ENCODE data around the gene MCOLN1.

DNA sequence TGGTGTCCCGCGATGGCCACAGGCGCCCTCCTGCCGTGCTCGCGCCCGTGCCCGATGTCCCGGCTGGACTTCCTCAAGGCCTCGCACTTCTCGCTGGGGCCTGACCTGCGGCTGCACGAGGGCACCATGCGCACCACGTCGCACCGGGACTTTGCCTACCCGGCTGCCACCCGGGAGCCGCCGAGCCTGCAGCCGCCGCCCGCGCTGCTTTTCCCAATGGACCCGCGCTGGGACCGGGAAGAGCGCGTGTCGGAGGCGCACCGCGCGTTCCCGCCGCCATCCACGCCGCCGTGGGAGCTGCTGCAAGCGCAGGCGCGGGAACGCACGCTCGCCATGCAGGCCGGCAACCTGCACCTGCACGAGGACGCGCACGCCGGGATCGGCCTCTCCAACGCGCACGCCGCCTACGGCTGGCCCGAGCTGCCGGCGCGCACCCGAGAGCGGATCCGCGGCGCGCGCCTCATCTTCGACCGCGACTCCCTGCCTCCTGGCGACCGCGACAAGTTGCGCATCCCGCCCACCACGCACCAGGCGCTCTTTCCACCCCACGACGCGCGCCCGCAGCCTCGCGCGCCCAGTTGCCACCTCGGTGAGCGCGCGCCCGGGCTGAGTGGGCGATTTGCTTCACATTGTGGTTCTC, 21.5 kb upstream of the MCOLN1 start:
- peak in 2 of 6 experiments; percentile 26 to 58 for TF ChIP-seq CTCF (IDR thresholded peaks at IDR 0.05)
- TF ChIP-seq POLR2A (IDR thresholded peaks at IDR 0.05): no peak
- no peak for TF ChIP-seq POLR2AphosphoS5 (IDR thresholded peaks at IDR 0.05)

Data from upper lobe of left lung (tissue), 4 donors.